ENCODE measurements around the gene PLOD1.

The PLOD1 gene

GRCh38 chr1:12009318-12009947 lies 74.9 kb downstream of the PLOD1 start:
- TF ChIP-seq CTCF (IDR thresholded peaks at IDR 0.05; ENCODE audit: poor library complexity, severe bottlenecking): no peak
- H3K27ac ChIP-seq (ENCODE audit: poor library complexity, severe bottlenecking): no peak overlapping the region
- H3K27me3 ChIP-seq (ENCODE audit: insufficient read depth, poor library complexity, severe bottlenecking): no peaks in the 10 kb centered on the region
- H3K4me3 ChIP-seq (ENCODE audit: severe bottlenecking): no peak overlapping the region
- H3K4me1 ChIP-seq (ENCODE audit: insufficient read depth, poor library complexity, severe bottlenecking): peaks cover under 1% of the 10 kb centered on the region
- DNase-seq (ENCODE audit: low spot score) (no peak), ATAC-seq (ENCODE audit: low read depth) (no peak)
- H3K36me3 ChIP-seq (ENCODE audit: low read depth): peaks cover 73% of the 10 kb centered on the region
- H3K9me3 ChIP-seq (ENCODE audit: severe bottlenecking): no peaks in the 10 kb centered on the region

GRCh38 chr1:12010746-12011570 lies 76.4 kb downstream of the PLOD1 start:
- Histone ChIP-seq H3K27me3 (ENCODE audit: insufficient read depth, poor library complexity, severe bottlenecking) (no peaks in the 10 kb centered on the region), H3K36me3 (ENCODE audit: low read depth) (peaks cover 62% of the 10 kb centered on the region), H3K4me1 (ENCODE audit: insufficient read depth, poor library complexity, severe bottlenecking) (peaks cover 10% of the 10 kb centered on the region), H3K9me3 (ENCODE audit: severe bottlenecking) (no peaks in the 10 kb centered on the region), H3K4me3 (ENCODE audit: severe bottlenecking) (no peak overlapping the region), H3K27ac (ENCODE audit: poor library complexity, severe bottlenecking) (no peak overlapping the region)
- no peak for ATAC-seq (ENCODE audit: low read depth)
- no peak for DNase-seq (ENCODE audit: low spot score)
- no peak for TF ChIP-seq CTCF (IDR thresholded peaks at IDR 0.05; ENCODE audit: poor library complexity, severe bottlenecking)

- TF ChIP-seq CTCF (IDR thresholded peaks at IDR 0.05; ENCODE audit: poor library complexity, severe bottlenecking): no peak
- DNase-seq (ENCODE audit: low spot score): no peak
- peaks cover 10% of the 10 kb centered on the region for H3K4me1 ChIP-seq (ENCODE audit: insufficient read depth, poor library complexity, severe bottlenecking)
- no peaks in the 10 kb centered on the region for H3K27me3 ChIP-seq (ENCODE audit: insufficient read depth, poor library complexity, severe bottlenecking)
- H3K36me3 ChIP-seq (ENCODE audit: low read depth): peaks cover 52% of the 10 kb centered on the region
- no peak for ATAC-seq (ENCODE audit: low read depth)
- H3K4me3 ChIP-seq (ENCODE audit: severe bottlenecking): no peak overlapping the region
- no peaks in the 10 kb centered on the region for H3K9me3 ChIP-seq (ENCODE audit: severe bottlenecking)
- no peak overlapping the region for H3K27ac ChIP-seq (ENCODE audit: poor library complexity, severe bottlenecking)
Observed at GRCh38 chr1:12011998-12012397, 77.5 kb downstream of the PLOD1 start.

- Histone ChIP-seq H3K36me3 (ENCODE audit: low read depth) (peaks cover 44% of the 10 kb centered on the region), H3K27ac (ENCODE audit: poor library complexity, severe bottlenecking) (no peak overlapping the region), H3K4me1 (ENCODE audit: insufficient read depth, poor library complexity, severe bottlenecking) (peaks cover 10% of the 10 kb centered on the region), H3K9me3 (ENCODE audit: severe bottlenecking) (no peaks in the 10 kb centered on the region), H3K27me3 (ENCODE audit: insufficient read depth, poor library complexity, severe bottlenecking) (no peaks in the 10 kb centered on the region), H3K4me3 (ENCODE audit: severe bottlenecking) (no peak overlapping the region)
- no peak for TF ChIP-seq CTCF (IDR thresholded peaks at IDR 0.05; ENCODE audit: poor library complexity, severe bottlenecking)
- no peak for DNase-seq (ENCODE audit: low spot score)
- ATAC-seq (ENCODE audit: low read depth): no peak
Observed at GRCh38 chr1:12012560-12013316, 78.2 kb downstream of the PLOD1 start.

Data from RWPE2 (cell line).